GM10266 (cell line): ENCODE results near the gene GNL2.

ENCODE experiments used
- DNase-seq: peaks from one replicate; pipeline ENCODE4 v3.0.0; 2012; ENCODE audit errors: extremely low spot score
- CTCF ChIP-seq: IDR thresholded peaks from 2 replicates; pipeline ENCODE4 v1.5.1; 2012; ENCODE audit warnings: mild to moderate bottlenecking, low read depth; ENCODE audit not compliant: control insufficient read depth, insufficient read depth; ENCODE audit errors: missing control alignments

GNL2 gene

GRCh38 chr1:37517569-37517968 is 78.2 kb downstream of the GNL2 start:
- DNase-seq: no peak
- TF ChIP-seq CTCF: no peak
